ENCODE measurements around the gene NTHL1.

DNA sequence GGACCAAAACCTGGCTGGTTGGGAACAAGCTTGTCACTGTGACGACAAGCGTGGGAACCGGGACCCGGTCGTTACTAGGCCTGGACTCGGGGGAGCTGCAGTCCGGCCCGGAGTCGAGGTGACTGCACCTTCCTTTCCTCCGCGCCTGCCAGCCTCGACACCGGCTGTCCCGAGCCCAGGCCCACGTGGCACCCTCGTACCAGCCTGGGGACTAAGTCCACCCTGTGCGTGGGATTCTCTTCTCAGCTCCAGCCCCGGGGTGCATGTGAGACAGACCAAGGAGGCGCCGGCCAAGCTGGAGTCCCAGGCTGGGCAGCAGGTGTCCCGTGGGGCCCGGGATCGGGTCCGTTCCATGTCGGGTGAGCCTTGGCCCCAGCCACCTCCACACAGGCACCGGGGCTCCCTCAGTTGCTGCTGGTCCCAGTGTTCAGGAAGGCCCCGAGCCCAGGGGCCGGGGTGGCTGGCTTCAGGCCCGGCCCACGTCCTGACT is 31.7 kb upstream of the NTHL1 start:
- TF ChIP-seq, protein P1, sequence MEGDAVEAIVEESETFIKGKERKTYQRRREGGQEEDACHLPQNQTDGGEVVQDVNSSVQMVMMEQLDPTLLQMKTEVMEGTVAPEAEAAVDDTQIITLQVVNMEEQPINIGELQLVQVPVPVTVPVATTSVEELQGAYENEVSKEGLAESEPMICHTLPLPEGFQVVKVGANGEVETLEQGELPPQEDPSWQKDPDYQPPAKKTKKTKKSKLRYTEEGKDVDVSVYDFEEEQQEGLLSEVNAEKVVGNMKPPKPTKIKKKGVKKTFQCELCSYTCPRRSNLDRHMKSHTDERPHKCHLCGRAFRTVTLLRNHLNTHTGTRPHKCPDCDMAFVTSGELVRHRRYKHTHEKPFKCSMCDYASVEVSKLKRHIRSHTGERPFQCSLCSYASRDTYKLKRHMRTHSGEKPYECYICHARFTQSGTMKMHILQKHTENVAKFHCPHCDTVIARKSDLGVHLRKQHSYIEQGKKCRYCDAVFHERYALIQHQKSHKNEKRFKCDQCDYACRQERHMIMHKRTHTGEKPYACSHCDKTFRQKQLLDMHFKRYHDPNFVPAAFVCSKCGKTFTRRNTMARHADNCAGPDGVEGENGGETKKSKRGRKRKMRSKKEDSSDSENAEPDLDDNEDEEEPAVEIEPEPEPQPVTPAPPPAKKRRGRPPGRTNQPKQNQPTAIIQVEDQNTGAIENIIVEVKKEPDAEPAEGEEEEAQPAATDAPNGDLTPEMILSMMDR (IDR thresholded peaks at IDR 0.05; ENCODE audit: low read length): no peak
- TF ChIP-seq EZH2 (optimal IDR thresholded peaks at IDR 0.05; ENCODE audit: low read depth, low read length) (no peak), EZH2phosphoT487 (IDR thresholded peaks at IDR 0.05; ENCODE audit: low read length) (no peak)

Measured in MM.1S (cell line).